22Rv1 (cell line): ENCODE measurements around the gene BAHCC1.

ENCODE experiments used
- CTCF ChIP-seq: fragments of 450-650 bp; IDR thresholded peaks from 2 replicates; pipeline ENCODE4 v1.5.1; 2017; ENCODE audit warnings: mild to moderate bottlenecking
- ZFX ChIP-seq: fragments of 450-650 bp; IDR thresholded peaks from 2 replicates; pipeline ENCODE4 v1.6.1; 2017; ENCODE audit warnings: antibody characterized with exemption, borderline replicate concordance

GRCh38 chr17:81500047-81500446, 104.8 kb downstream of the BAHCC1 start:
- TF ChIP-seq CTCF (no peak), ZFX (no peak)
